Upper lobe of left lung (tissue), 4 donors: ENCODE measurements around the gene SETD4.

Source experiments
- EP300 ChIP-seq, 4 donors: sonication (generic); formaldehyde crosslinking; IDR thresholded peaks; one replicate each; pipeline ENCODE4 v1.5.1; 2017; ENCODE audit warnings: antibody characterized with exemption in 4 of 4, control low read depth in 2 of 4
- POLR2A ChIP-seq, 4 donors: fragments of 450-650 bp; IDR thresholded peaks; one replicate each; pipeline ENCODE4 v1.5.1; 2016 to 2017; ENCODE audit warnings: antibody characterized with exemption in 4 of 4, mild to moderate bottlenecking in 2 of 4
- POLR2AphosphoS5 ChIP-seq, 2 donors: sonication (generic); formaldehyde crosslinking; IDR thresholded peaks; one replicate each; pipeline ENCODE4 v1.5.1; 2017; ENCODE audit warnings: antibody characterized with exemption in 2 of 2
- TF ChIP-seq, protein P1 (sequence below), 6 experiments: fragments of 450-650 bp in 4 of 6; fragments of 200-600 bp in 2 of 6; sonication (generic) in 2 of 6; IDR thresholded peaks; one replicate each; pipeline ENCODE4 v1.5.1; 2016 to 2019; ENCODE audit warnings: antibody characterized with exemption in 6 of 6

- TF ChIP-seq POLR2A (IDR thresholded peaks at IDR 0.05) (no peak), EP300 (IDR thresholded peaks at IDR 0.05) (no peak), POLR2AphosphoS5 (IDR thresholded peaks at IDR 0.05) (no peak)
- TF ChIP-seq, protein P1, sequence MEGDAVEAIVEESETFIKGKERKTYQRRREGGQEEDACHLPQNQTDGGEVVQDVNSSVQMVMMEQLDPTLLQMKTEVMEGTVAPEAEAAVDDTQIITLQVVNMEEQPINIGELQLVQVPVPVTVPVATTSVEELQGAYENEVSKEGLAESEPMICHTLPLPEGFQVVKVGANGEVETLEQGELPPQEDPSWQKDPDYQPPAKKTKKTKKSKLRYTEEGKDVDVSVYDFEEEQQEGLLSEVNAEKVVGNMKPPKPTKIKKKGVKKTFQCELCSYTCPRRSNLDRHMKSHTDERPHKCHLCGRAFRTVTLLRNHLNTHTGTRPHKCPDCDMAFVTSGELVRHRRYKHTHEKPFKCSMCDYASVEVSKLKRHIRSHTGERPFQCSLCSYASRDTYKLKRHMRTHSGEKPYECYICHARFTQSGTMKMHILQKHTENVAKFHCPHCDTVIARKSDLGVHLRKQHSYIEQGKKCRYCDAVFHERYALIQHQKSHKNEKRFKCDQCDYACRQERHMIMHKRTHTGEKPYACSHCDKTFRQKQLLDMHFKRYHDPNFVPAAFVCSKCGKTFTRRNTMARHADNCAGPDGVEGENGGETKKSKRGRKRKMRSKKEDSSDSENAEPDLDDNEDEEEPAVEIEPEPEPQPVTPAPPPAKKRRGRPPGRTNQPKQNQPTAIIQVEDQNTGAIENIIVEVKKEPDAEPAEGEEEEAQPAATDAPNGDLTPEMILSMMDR (IDR thresholded peaks at IDR 0.05), result no peak
Observed at GRCh38 chr21:36040389-36040788, 19.9 kb downstream of the SETD4 start.
